HG03103 (cell line): ENCODE measurements around the gene RAB36.

Source experiments
- ATAC-seq: cut with Tn5 transposase; IDR thresholded peaks from one replicate; pipeline ENCODE4 v1.9.1; 2021; ENCODE audit warnings: low read depth; ENCODE audit not compliant: unreplicated experiment

The RAB36 gene

GRCh38 chr22:23156286-23156685, 11.0 kb downstream of the RAB36 start:
- no peak for ATAC-seq

DNA sequence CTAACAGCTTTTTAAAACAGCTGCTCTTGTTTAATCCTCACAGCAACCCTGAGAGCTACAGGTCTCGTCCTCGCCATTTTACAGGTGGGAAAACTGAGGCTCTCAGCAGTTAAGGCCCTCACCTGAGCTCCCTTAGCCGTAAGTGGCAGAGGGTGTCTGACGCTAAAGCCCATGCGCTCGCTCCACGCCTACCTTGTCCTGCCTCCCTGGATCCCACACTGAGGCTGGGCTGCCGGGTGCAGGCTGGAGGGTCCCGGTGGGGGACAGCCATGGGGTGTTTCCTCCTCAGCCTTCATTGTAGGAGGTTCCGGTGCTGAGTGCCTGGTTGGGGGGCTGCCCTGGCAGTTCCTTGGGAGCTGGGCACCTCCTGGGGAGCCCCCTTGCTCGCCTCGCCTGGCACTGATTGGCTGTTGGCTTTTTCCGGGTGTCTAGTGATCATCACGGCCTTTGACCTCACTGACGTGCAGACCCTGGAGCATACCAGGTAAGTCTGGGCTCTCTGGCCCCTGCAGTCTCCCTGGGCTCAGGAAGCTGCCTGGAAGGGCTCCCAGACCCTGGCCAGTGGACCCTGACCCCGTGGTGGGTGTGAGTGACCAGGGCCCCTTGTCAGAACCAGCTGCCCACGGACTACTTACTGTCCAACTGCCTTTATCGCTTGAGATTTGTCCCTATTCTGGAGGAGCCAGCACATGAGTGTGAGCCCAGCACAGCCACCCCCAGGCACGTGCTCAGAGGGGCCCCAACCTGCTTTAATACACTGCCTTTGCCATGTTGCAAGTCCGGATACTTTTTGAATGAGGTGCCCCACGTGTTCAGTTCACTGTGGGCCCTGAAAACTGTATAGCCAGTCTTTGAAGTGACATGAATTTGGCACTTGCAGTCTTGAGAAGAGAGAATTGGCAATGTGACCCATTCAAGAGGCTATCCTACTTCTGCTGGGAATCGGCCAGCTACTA, 12.6 kb downstream of the RAB36 start:
- no peak for ATAC-seq

DNA sequence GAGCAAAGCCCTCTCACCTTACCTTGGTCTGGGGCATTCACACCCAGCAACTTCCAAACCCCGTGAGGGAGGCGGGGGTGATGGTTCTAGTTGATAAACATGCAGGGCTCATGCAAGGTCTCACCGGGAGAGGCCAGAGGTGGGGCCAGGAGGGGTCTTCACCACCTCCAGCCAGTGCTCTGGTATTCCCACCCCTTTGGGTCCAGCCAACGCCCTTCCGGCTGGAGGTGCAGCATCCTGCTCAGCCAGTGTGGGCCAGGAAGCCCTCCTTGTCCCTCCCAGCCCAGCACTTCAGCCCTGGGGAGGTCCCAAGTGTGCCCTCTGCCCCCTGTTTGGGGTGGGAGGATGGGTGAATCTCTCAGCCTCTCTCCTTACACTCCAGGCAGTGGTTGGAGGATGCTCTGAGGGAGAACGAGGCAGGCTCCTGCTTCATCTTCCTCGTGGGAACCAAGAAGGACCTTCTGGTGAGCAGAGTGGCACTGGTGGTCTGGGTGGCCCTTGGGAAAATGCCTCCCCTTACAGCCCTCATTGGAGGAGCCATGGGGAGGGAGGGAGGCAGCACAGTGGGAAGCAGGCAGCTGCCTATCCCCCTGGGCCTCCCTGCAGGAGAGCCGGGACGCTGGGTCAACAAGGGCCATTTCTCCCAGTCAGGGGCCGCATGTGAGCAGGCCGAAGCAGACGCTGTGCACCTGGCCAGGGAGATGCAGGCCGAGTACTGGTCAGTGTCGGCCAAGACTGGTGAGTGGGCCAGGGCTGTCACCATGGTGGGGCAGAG, 13.4 kb downstream of the RAB36 start:
- ATAC-seq, result no peak

GRCh38 chr22:23159291-23159630, 14.0 kb downstream of the RAB36 start:
- no peak for ATAC-seq

DNA sequence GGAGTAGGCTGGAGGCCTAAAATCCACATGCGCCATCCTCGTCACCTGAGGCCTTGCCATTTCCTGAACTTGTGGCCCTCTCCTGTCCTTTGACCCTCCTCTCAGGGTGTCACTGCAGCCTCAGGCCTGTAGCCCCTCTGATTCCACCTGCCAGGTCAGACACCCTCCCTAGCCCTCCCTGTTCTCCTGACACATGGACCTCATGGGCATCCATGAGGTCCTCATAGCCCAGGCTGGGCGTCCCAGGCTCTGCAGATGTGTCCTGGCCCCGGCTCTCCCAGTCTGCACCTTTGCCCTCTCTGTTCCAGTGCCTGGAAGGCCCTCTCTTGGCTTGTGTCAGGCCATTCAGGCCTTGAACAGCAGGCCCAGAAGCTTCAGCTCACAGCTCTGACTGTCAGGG, 15.8 kb downstream of the RAB36 start:
- ATAC-seq, result no peak

DNA sequence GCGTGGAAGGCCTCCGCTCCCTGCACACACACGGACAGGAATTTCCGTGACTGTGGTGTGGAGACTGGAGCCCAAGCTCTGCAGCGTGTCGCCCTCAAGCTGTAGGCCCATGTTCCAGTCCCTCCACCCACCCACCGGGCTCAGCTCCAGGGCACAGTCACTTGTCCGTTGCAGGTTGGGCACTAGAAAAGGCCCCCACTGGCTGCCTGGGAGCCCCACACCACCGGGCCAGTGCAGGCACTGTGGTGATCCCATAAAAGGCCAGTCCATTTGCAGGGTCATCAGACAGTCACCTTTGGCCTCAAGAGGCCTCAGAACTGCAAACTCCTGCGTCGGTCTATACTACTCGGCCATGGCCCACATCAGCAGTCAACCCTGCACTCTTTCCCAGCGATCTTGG, 16.3 kb downstream of the RAB36 start:
- ATAC-seq, result no peak

DNA sequence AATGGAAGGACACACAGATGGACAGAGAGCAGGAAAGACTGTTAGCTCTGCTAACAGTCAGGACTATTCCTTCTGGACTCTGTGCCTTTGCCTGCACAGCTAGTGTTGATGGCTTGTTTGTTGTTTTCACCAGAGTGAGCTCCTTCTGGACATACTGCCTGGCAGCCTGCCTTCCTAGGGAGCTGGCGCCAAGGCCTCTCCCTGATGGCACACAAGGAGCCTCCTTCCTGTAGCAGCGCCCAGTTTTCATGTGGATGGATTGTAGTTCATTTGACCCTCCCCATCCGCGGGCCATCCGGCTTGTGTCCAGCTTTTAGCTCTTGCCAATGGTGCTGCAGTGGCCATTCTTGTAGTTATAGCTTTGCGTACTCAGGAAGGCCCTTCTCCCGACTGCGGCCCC, 18.4 kb downstream of the RAB36 start:
- no peak for ATAC-seq

DNA sequence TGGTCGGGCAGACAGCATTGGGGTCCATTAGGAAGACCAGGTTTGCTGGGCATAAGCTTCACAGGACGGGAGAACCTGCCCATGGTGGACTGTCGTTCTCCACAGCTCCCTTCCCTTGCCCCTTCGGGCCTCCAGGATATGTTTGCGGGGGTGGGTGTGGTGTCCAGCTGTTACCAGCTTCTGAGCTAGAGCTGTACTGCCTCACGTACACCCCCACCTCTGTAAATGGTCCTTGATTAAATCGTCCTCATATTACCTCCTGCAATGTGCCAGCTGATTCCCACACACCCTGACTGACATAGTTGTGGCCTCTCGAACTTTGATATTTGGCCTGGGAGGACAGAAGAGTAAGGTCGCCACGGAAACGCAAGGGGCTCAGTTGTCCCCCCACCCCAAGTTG, 18.8 kb downstream of the RAB36 start:
- ATAC-seq, result no peak

DNA sequence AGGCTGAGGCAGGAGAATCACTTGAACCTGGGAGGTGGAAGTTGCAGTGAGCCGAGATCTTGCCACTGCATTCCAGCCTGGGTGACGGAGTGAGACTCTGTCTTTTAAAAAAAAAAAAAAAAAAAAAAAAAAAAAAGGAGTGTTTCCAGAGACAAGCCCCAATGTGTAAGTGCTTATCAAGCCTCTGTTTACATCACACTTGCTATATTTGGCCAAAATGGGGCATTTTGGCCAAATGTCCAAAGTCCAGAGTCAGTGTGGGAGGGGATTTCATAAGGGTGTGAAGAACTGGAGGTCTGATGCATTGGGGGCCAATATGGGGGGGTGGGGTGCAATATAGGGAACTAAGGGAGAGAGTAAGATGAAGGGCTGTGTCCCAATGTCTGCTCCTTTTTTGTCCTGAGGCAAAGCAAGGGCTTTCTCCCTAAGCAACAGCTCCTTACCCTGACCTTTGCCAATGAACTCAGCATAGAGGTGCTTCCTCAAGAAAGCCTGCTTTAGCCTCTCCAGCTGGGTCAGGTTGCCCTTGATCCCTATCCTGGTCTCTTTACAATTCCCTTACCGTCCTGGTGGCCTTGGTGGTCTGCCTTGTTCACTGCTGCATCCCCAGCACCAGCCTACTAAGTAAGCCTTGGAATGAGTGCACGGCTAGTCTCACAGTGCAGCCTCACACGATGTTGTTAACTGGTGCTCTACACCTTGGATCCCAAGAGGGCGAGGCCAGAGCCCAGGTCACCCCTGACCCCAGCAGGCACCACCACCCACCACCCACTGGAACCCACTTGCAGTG, 21.0 kb downstream of the RAB36 start:
- ATAC-seq, result no peak

DNA sequence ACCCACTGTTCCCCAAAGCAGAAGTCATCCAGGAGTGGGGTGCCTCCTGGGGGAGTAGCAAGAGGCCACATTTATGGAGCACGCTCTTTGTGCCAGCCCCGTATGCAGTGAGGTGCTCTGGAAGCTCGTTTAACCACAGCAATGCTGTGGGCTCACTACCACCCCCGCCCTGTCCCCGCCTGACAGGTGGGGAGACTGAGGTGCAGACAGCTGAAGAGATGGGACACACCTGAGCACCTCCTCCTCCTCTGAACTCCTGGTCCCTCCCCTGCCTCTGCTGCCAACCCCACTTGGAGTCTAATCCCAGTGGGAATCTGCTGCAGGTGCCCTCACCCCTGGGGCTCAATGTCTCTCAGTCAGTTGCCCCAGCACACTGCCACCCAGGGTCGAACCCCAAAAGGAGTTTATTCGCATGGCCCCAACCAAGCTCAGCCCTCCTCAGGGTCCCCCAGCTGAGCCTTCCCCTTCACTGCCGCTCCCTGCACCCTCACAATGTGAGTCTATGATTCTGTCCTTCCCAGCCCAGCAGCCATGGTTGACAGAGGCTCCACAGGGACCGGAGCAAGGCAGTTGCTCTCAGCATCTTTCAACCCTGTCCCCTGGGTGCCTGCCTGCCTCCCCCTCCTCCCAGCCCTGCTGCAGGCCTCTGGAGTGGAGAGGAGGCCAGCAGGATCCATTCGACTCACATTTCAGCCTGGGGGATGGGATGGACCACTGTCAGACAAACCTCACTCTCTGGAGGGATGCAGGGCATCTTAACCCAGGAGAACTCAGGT, 21.8 kb downstream of the RAB36 start:
- ATAC-seq, result no peak

DNA sequence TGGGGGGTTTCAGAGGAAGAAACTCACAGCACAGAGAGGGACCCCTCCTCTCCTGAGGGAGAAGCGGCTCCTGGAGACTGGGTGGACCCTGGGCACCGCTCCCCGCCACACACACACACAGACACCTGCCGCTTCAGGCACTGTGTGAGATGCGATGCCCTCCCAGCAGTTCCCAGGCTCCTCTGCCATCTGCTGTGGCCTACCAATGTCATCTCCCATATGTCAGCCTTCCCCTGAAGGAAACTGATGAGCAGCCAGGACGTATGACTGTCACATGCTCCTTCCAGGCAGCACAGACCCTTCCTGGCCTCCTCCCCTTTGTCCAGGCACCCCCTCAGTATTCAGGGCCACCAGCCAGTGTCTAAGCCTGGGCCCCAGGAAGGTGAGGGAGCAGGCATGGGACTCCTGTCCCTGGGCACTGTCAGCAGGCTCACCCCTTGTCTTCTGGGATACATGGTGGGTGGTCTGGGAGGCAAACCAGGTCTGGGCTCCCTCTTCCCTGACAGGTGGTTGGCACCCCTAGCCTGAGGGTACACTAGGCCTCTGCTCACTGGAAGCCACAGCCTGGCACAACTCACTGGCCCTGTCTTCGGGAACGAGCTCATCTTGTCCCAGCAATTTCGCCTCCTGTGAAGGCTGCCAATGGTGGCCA, 23.2 kb downstream of the RAB36 start:
- ATAC-seq, result no peak

DNA sequence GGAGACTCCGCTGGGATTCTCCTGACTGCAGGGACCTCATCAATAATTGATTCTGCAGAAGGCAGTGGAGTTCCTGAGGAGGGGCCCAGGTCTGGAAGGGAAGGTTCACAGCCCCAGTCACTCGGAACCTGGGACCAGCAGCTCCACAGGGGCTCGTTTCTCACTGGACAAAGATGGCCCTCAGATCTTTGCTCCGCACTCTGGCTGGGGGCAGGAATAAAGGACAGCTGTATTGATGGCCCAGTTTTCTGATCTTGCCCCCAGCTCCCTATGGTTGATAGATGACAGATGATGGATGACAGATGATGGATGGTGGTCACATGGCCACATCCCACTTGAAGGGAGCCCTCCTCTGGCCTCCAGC, 23.7 kb downstream of the RAB36 start:
- no peak for ATAC-seq

- ATAC-seq, result no peak
Observed at GRCh38 chr22:23175817-23176644, 30.8 kb downstream of the RAB36 start.

GRCh38 chr22:23176645-23177027, 31.4 kb downstream of the RAB36 start:
- no peak for ATAC-seq

GRCh38 chr22:23177197-23177596, 31.9 kb downstream of the RAB36 start:
- no peak for ATAC-seq

- ATAC-seq, result no peak
Observed at GRCh38 chr22:23178512-23179254, 33.4 kb downstream of the RAB36 start.

DNA sequence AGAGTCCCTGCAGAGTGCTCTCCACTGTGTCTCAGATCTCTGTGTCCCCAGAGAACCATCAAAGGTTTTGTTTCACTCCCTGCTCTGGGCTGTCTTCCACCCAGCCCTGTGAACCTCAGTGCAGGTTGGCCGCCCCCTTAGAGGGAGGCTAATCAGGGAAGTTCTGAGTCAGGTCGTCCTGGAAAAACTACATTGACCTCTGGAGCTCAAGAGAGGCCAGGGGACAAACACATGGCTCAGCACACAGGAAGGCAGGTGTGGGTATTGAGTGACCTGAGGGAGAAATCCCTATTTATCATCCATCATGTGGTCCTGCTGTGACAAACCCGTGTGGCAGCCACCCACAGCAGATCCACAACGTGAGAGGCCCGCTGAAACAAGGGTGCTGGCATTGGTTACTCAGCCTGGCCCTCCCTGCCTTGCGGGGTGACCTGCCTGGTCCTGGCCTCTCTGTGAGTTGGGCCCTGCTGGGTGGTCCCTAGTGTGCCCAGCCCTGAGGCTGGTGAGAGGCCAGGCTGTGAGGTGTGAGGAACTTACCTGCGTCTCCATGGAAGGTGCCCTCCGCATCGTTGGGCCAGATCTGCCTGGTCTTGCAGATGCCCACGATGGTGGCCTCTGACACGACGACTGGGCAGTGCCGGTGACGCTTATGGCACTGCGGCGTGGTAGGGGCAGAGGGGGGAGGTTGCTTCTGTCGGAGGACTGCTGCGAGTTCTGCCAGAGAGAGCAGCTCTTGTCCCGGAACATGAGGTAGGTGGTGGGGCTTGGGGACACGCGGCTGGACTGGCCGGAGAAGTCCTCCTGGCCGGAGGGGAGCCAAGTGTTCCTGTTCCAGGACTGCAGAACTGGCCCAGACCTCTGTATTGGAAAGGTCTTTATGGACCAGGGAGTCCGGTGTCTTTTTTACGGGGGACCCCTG, 34.4 kb downstream of the RAB36 start:
- ATAC-seq, result no peak
